Activated CD4-positive, alpha-beta T cell treated with anti-CD3 and anti-CD28 coated beads, Interleukin-2, amount 50 U/mL, for 24 hours (primary cell): Measurements from ENCODE around the gene SH3PXD2B.

Source experiments
- DNase-seq, 2 donors: peaks; one replicate each; pipeline ENCODE4 v3.0.0-alpha.2; 2020; ENCODE audit warnings: low read depth in 1 of 2, low spot score in 1 of 2

The SH3PXD2B gene

DNA sequence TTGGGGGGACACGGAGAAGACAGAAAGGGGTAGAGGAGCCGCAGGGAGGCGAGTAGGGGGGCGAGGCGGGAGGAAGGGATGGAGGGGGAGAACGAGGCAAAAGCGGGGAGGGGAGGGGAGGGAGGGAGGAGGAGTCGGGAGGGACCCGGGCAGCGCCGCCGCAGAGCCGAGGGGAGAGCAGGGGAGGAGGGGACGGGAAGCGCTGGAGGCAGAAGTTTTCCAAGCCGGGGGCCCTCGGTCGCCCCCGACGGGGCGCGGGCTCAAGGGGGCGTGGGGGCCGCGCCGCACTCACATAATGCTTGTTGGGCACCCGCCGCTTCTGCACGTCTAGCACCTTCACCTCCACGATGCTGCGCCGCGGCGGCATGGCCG, 353 bp downstream of the SH3PXD2B start:
- no peak for DNase-seq

DNA sequence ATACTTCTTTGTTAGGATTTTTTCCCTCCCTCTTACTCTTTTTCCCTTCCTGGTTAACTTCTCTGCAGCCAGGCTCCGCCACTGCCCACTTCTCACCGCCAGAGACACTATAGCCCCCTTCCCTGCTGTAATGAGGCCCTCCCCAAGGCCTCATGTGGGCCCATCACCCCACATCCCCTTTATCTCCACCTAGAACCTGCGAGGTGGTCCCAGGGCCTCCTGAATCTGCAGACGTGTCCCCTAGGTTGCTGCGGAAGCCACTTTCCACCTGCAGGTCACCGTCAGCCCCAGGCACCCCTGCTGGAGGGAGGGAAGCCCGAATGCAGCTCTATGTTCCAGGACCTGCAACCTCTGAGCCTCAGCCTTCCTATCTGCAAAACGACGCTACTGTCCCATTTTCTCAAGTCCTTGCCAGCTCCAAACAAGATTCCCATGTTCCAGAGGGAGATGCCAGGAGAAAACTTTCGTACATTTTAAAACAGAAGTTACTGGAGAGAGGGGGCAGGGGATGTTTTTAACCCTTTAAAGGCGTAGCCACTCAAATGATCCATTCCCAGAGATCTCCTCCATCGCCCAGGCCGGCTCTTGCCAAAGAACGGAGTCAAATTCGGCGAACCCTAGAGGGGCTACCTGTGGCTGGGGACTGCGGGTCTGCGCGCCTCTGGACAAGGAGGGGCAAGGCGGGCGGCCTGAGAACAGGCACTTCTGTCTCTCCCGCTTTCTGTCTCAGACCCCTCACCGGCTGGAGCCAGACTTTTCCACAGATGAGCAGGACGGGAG, 929 bp downstream of the SH3PXD2B start:
- no peak for DNase-seq

DNA sequence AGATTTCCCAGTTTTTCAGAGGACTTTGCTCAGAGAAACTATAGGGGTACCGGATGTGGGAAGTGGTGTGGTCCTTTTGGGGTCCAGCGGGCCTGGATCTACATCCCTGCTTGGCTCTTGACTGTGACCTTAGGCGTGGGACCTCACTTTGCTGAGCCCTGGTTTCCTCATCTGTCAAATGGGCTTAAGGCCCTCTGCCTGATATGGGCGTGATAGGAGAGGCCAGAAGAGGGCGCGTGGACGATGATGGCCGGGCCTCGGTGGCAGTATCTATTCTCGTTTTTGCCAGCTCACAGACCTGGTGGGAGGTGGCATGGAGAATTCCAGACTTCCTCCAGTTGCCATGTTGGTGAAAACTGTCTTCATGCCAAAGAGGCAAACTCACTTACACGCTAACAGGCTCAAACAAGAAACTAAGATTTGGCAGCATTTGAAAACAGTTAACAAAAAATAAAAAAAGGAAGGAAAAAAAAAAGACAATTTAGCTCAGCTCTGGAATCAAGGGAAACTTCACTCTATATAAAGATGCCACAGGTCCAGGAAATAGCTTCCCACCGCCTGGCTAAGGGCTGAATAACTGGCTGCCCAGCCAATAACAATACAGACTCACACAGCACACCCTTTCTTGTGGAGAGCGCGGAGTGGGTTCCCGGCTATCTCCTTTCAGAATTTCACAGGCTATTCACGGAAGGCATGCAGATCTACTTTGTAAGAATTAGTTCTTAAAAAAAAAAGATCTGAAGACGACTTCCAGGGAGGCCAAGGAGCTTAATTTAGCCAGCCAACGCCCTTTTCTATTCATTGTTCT, 1.7 kb downstream of the SH3PXD2B start:
- no peak for DNase-seq

DNA sequence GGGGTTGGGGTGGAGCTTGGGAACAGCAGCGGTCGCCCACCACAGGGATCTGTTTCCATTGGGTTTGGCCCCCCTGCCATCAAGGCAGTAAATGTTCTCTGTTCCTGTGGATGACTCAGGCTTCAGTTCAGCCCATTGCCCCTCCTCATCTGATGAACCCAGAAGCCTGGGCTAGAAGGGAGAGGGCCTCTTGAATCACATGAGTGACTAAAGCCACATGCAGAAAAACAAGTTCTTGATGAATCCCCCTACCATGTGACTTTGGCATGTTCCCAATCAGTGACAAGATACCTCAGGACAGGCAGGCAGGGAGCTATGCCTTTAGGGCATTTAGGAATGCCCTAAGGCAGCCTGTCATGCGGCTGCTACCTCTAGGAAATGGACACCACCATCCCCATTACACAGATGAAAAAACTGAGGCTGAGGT, 2.5 kb downstream of the SH3PXD2B start:
- DNase-seq: no peak

DNA sequence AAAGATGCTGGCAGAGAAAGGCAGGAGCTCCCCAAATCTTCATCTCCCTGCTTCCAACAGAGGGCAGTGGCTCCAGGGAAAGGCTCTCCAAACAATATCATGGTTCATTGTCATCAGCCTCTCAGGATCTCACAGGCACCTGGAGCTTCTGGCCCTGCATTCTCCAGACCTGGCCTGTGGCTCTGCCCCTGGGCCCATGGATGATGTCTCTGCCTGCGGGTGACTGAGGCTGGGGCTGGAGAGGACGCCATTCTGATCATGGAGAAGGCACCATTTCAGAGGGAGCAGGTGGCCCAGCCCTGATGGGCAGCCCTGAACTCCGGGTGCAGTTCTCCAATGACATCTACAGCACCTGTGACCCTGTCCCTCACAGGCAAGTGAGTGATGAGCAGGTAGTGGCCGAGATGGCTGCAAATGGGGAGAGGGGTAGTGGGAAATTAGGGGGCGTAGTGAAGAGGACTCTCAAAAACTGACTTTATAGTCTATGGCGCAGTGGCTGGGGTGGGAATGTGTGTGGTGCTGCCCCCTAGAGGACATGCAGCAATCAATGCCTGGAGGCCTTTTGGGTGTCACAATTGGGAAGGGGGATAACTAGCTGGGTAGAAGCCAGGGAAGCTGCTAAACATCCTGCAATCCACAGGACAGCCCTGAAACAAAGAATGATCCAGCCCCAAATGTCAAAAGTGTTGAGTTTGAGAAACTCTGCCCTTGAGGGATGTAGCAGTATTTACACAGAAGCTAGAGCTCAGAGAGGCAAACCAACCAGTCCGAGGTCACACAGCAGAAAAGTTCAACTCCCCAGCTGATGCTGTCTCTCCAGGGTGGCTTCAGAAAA, 3.2 kb downstream of the SH3PXD2B start:
- peak in 1 of 2 donors; percentile 20 for DNase-seq

DNA sequence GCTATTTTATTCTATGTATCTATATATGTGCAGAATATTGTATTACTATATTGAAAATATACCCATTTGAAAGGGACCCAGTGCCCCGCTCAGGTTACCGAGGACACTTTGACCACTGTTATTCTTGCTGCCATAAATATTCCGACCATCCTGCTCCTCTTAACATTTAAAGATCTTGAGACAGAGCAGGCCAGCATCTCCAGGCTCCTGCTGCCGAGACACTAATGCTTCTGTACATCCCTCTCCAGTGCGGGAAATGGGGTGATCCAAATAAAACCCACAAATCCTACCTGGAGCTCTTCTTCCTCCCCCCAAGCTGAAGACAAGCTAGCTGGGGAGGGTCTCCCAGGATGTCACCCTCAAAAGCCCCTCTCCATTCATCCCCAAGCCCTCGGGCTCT, 3.9 kb downstream of the SH3PXD2B start:
- no peak for DNase-seq

DNA sequence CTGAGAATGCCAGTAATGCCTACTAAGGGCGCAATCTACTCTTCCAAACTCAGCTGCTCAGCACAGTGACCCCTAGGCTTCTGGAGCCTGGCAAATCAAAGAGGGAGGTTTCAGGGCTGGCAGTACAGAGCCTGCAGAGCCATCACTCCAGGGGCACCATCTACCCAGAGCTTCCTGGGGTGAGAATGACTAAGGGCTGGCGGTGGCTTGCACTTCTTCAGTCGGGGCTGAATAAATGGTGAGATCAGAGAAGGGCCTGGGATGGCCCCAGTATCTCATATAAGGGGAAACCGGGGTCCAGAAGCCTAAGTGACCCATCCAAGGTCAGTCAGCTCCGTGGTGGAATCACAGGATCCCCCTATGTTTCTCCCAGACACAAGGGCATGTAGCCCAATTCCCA, 5.3 kb downstream of the SH3PXD2B start:
- no peak for DNase-seq

DNA sequence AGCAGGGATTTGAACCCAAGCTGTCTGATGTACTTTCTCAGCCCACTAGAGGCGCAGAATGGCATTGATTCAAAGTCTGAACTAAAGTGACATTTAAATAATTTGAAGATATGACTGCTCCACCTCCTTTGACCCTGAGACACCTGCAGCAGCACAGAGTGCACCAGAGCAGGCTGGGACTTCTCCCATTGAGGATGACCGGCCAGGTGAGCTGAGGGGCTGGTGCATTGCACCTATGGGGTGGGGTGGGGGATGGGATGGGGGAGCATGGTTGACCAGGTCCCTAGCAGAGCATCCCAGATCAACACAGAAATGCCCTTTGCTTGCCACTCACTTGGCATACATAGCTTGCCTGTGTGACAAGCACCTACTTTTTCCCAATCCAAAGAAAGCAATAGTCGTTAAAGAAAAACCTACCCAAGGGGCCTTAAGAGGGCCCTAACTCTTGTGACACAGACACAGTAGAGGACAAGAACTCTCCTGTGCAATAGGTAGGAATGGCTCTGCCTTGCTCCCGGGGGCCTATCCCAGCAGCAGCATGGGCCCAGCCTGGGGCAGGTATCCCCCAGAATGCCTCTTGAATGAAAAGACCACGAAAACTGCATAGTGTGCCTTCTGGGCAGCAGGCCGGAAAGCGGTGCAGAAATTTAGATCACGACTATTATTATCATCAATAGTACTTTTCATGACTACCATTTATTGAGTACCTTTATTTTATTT, 6.5 kb downstream of the SH3PXD2B start:
- no peak for DNase-seq

DNA sequence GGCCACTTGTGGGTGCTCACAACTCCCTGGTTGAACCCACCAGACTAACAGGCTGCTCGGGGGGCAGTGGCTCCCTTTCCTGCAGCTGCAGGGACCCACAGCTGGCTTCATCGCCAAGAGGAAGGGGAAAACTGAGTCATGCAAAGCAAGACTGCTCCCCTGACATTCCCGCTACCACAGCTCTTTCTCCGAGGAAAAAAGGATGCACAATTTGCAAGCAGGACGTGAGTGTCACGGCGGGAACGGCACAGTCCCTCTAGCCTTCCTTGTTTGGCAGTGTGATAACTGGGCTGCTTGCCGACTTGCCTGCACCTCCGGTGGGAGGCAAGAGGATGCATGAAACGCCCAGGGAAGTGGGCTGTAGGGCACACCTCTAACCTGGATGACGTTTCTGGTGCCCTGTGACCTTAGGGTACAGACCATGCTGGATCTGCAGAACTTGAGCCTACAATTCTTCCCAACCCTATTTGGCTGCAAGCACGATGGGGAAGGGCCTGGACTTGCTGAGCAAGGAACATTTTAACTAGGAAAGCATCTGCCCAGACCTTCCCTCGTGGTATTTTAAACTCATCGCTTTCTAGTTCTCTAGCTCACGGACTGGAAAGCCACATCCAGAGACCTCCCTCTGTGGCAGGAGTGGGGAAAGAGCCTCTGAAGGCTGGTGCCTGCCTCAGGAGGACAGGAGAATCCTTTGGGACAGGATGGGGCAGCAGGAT, 7.8 kb downstream of the SH3PXD2B start:
- DNase-seq: no peak

DNA sequence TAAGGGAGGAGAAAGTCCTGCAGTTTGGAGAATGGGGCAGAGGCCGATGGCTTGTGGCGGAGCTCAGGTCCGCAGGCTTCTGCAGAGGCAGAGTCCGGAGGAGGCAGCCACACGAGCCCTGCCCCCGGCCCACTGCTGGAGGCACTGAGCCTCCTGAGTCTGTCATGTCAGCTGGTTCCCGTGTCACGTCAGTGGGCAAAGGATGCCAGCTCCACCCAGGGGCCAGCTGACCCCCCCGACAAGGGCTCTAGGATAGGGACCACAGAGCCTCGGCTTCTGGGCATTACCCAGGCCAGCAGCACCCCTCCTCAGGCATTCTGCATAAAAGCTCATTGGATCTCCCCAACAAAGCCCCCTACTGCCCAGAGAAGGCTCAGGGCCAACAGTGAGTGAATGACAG, 8.5 kb downstream of the SH3PXD2B start:
- DNase-seq: no peak

DNA sequence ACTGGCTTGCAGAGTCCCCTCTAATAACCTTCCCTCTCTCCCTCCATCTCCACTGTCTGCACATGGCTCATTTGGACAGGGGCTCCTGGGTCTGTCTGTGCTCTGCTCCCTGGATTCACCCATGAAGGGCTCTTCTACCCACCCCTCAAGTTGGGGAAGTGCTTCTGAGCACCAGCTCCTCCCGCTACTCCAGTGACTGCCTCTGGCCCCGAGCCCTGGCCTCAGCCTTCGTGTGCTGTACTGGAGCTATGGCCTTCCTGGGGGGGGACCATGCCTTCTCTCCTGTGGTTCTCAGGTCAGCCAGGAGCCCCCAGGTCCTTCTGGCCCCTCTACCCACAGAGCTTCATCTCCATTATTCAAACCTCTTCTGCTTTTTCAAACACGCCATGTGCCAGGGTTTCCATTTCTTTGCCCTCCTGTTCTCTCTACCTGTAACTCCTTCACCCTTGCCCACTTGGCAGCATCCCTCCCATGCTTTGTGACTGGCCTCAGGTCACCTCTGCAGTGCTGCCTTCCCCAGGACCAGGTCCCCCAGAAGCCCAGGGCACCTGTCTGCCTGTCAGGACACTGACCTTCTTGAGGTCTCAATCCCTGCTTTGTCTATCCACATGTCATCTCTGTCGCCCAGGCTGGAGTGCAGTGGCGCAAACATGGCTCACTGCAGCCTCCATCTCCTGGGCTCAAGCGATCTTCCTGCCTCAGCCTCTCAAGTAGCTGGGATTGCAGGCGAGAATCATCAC, 9.5 kb downstream of the SH3PXD2B start:
- no peak for DNase-seq

DNA sequence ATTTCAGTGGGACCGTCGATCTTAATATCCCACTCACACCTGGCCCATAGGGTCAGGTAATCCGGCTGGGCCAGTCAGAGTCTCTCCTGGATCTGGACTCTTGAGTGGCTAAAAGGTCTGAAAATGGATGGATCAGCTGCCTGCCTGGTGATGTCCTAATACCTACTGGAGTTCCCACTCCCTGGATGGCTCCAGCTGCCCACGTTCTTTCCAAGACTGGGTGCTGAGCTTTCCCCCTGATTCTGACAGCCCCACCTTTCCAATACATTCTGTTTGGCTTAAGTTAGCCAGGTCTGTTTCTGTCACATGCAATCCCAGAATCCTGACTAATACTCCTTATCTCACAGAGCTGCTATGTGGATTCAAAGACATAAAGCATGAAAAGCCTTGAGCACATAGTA, 10.2 kb downstream of the SH3PXD2B start:
- no peak for DNase-seq

DNA sequence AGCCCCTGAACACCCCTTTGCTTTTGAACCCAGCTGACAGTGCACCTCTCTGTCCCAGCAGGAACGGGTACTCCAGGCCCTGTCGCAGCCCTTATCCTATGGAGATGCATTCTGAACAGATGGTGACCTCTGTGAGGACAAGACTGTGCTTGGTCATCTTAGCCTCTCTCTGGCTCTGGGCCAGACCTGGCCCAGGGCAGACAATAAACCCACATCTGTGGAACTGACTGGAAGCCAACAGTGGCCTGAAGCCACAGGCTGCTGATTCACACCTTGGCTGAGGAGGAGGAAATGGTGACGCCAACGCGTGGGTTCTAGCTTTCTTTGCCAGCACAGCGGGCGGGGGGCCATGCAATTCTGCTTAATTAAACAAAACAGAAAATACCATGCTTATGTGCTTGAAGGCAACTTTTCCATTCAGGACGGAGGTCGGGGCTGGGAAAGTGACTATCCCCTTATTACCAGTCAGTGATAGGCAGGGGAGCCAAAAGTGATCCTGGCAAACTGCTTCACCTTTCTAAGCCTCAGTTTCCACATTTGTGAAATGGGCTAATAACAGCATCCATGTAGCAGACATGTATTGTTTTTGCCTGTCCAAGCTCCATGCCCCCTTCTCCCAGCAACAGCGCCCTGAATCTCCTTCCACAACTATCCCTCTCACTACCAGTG, 10.8 kb downstream of the SH3PXD2B start:
- peak in 1 of 2 donors; percentile 32 for DNase-seq

DNA sequence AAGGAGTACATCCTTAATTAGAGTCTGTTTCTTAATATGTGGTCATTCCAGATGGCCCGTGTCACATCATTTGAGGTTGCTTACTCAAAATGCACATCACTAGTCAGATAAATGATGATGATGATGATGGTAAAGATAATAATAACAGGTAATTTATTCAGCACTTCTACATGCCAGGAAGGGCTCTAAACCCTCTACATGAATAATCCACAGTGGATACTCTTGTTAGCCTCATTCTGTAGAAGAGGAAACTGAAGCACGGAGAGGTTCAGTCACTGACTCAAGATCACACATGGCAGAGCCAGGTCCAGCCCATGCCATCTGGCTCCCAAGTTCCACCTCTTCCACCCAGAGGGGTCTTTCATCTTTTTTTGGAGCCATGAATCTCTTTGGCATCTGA, 11.7 kb downstream of the SH3PXD2B start:
- DNase-seq: no peak

DNA sequence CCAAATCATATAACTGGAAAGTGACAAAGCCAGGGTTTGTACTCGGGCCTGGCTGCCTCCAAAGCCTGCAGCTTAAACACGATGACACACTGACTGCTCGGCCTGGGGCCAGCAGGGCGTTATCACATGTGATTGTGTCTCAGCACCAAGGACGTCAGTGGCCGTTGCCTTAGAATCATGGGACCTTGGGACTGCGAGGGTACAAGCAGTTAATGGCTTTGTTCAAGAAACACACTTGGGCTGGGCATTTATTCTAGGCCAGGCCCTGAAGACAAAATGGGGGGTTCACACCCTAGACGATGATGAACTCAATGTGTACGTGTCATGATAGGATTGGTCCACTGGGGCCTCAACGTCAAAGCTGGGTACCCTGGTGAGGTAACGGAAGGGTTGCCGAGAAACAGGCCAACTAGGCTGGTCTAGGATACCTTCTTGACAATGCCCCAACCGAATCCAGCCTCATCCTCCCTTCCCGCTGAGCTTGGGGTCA, 13.0 kb downstream of the SH3PXD2B start:
- no peak for DNase-seq

DNA sequence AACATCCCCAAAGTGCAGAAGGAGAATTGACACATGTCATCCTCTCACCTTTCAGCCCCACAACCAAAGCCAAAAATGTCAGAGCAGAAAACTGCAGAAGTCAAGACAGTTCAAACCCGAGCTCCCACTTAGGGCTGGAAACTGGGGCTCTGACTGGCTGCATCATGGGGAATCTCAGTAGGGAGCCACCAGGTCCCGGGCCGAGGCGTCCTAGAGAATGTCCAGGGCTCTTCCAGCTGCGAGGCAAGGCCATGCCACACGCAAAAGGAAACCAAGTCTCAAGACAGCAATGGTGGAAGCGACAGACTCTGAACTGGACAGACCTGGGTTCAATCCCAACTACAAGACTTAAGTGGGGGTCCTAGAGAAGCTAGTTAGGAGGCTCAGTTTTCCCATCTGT, 13.8 kb downstream of the SH3PXD2B start:
- no peak for DNase-seq

DNA sequence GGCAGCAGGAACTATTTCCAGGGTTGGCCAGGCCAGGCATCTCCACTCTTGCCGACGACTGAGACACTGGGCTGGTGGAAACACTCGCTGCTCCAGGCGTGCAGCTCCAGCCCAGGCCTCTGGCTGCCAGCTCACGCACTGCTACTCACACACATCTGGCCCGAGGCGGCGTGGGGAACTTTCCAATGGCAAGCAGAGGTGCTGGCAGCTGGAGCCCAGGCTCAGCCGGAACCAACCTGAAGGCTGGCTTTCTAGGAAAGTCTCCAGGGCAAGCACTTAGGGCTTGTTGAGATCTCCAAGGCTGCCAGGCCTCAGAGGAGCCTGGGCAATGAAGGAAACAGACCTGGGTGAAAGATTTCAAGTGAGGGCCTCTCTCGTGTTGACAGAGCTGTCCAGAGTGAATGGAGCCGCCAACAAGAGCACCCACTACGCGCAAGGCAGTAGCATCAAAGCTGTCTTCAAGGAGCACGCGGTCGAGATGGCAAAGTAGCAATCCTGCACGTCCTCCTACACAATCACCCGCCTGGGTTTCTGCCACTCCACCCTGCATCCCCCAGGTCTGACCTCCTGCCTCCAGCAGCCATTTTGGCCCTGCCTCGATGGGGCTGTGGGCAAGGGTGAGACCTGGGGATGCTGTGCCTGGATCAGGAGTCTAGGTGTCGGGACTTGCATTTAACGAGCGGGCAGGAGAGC, 14.4 kb downstream of the SH3PXD2B start:
- no peak for DNase-seq

DNA sequence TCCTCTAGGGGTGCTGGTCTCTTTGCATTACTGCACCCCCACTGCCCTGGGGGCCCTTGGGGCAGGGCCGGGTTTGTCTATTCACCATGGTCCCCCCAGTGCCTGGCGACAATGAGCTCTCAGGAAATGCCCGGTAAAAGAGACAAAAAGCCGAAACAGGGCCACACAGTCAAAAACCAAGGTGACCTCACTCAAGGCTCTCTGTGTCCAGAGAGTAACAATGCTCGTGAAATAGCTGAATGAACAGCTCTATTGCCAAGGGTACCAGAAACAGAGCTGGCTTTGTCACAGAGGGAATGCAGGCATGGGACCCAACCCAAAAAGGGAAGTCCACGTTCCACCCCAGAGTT, 16.0 kb downstream of the SH3PXD2B start:
- no peak for DNase-seq
